Measurements from ENCODE around the gene DUSP16. TPM values are rescaled to one million over a fixed set of nuclear protein-coding genes. Genes with fewer than 3 reads are reported as not detected.
A peak's percentile ranks its signal among the peaks of the same experiment; 100 is the strongest.

The DUSP16 gene
- total RNA-seq (10 to 100 TPM; 11.1 to 17.2 (median 14.3) TPM), polyA plus RNA-seq (4.2 TPM)
- long read RNA-seq, donor 1, full-length matches to known transcripts = 1 of 12 reads
- long read RNA-seq, donor 1, partial matches to known transcripts = 1 of 12 reads
- long read RNA-seq, donor 1, other reads (novel, unspliced or antisense) = 10 of 12 reads
- long read RNA-seq, donor 2 = 0 reads
- long read RNA-seq, donor 3, full-length matches to known transcripts = 1 of 6 reads
- long read RNA-seq, donor 3, partial matches to known transcripts = 4 of 6 reads
- long read RNA-seq, donor 3, other reads (novel, unspliced or antisense) = 1 of 6 reads
- long read RNA-seq, donor 4 = 0 reads

- intact Hi-C loops (cut with DNase I) = loop anchor here (2.0 to 10.0 kb wide), 7 partner anchors 55 to 188 kb away; no protein-coding TSS in a partner anchor
- ATAC-seq (peak; percentile 98), DNase-seq (peak; percentile 93 to 97 (median 97))
- Histone ChIP-seq H3K9me3 (ENCODE audit: control insufficient read depth, low read length) (no peaks in the 10 kb centered on the region), H3K4me1 (ENCODE audit: control insufficient read depth, insufficient read depth, low read length) (peaks cover 5% of the 10 kb centered on the region), H3K27ac (ENCODE audit: low read length) (peak within 1 kb of the TSS; percentile 100), H3K27me3 (ENCODE audit: control insufficient read depth, insufficient read depth) (no peaks in the 10 kb centered on the region), H3K4me3 (ENCODE audit: low read length) (peak within 1 kb of the TSS; percentile 96)
- WGBS = under 1% methylated on average over 59 of the region's 59 CpGs
Measured at GRCh38 chr12:12562585-12563261, at the start of gene DUSP16. DUSP16 (minus strand) TSS chr12:12562863; CDS start chr12:12521098, 41,765 bp downstream.

GRCh38 chr12:12612358-12612757 is 49.7 kb upstream of the DUSP16 start:
- intact Hi-C loops (cut with DNase I) = no loop called here
- peak; percentile 30 to 53 for ATAC-seq
- WGBS = 1% methylated on average over 7 of the region's 7 CpGs
- Histone ChIP-seq H3K9me3 (ENCODE audit: control insufficient read depth, low read length) (no peaks in the 10 kb centered on the region), H3K4me1 (ENCODE audit: control insufficient read depth, insufficient read depth, low read length) (peaks cover 3% of the 10 kb centered on the region), H3K27me3 (ENCODE audit: control insufficient read depth, insufficient read depth) (no peaks in the 10 kb centered on the region), H3K27ac (ENCODE audit: low read length) (peak overlapping the region; percentile 90), H3K4me3 (ENCODE audit: low read length) (peak overlapping the region; percentile 65)
- DNase-seq = no peak

GRCh38 chr12:12611512-12612306 is 49.0 kb upstream of the DUSP16 start, which contains the start of gene CREBL2:
CREBL2 (plus strand) TSS chr12:12611876; CDS start chr12:12612173, 297 bp downstream.
- peak; percentile 97 to 99 (median 99) for DNase-seq
- H3K9me3 ChIP-seq (ENCODE audit: control insufficient read depth, low read length) = no peaks in the 10 kb centered on the region
- WGBS = under 1% methylated on average over 51 of the region's 51 CpGs
- peak; percentile 97 to 98 for ATAC-seq
- intact Hi-C loops (cut with DNase I) = no loop called here
- peaks cover 3% of the 10 kb centered on the region for H3K4me1 ChIP-seq (ENCODE audit: control insufficient read depth, insufficient read depth, low read length)
- H3K27ac ChIP-seq (ENCODE audit: low read length) = peak within 1 kb of the TSS; percentile 90
- H3K4me3 ChIP-seq (ENCODE audit: low read length) = peak within 1 kb of the TSS; percentile 65
- H3K27me3 ChIP-seq (ENCODE audit: control insufficient read depth, insufficient read depth) = no peaks in the 10 kb centered on the region

GRCh38 chr12:12610711-12611110 is 48.0 kb upstream of the DUSP16 start:
- H3K4me3 ChIP-seq (ENCODE audit: low read length) = peak overlapping the region; percentile 65
- 90% methylated on average over 4 of the region's 4 CpGs for WGBS
- intact Hi-C loops (cut with DNase I) = no loop called here

GRCh38 chr12:12609692-12610091 is 47.0 kb upstream of the DUSP16 start:
- Histone ChIP-seq H3K4me1 (ENCODE audit: control insufficient read depth, insufficient read depth, low read length) (no peaks in the 10 kb centered on the region), H3K4me3 (ENCODE audit: low read length) (no peak overlapping the region), H3K27ac (ENCODE audit: low read length) (no peak overlapping the region), H3K27me3 (ENCODE audit: control insufficient read depth, insufficient read depth) (no peaks in the 10 kb centered on the region), H3K9me3 (ENCODE audit: control insufficient read depth, low read length) (no peaks in the 10 kb centered on the region)
- DNase-seq = no peak
- WGBS = 94% methylated on average over 3 of the region's 3 CpGs
- intact Hi-C loops (cut with DNase I) = loop anchor here in 1 of 4 donors (10.0 kb wide), 1 partner anchor 715 kb away; no protein-coding TSS in a partner anchor
- ATAC-seq = no peak

More at GRCh38 chr12:12610711-12611110, 48.0 kb upstream of the DUSP16 start:
- H3K4me1 ChIP-seq (ENCODE audit: control insufficient read depth, insufficient read depth, low read length) = no peaks in the 10 kb centered on the region
- DNase-seq = no peak
- H3K9me3 ChIP-seq (ENCODE audit: control insufficient read depth, low read length) = no peaks in the 10 kb centered on the region
- H3K27me3 ChIP-seq (ENCODE audit: control insufficient read depth, insufficient read depth) = no peaks in the 10 kb centered on the region
- ATAC-seq = no peak
- H3K27ac ChIP-seq (ENCODE audit: low read length) = peak overlapping the region; percentile 71

GRCh38 chr12:12608557-12608957 is 45.9 kb upstream of the DUSP16 start:
- Histone ChIP-seq H3K9me3 (ENCODE audit: control insufficient read depth, low read length) (no peaks in the 10 kb centered on the region), H3K4me1 (ENCODE audit: control insufficient read depth, insufficient read depth, low read length) (no peaks in the 10 kb centered on the region), H3K27me3 (ENCODE audit: control insufficient read depth, insufficient read depth) (no peaks in the 10 kb centered on the region), H3K27ac (ENCODE audit: low read length) (no peak overlapping the region), H3K4me3 (ENCODE audit: low read length) (no peak overlapping the region)
- 93% methylated on average over 1 of the region's 1 CpG for WGBS
- DNase-seq = no peak
- ATAC-seq = no peak
- intact Hi-C loops (cut with DNase I) = loop anchor here in 1 of 4 donors (10.0 kb wide), 1 partner anchor 714 kb away; no protein-coding TSS in a partner anchor

GRCh38 chr12:12606781-12607589 is 44.3 kb upstream of the DUSP16 start:
- no peaks in the 10 kb centered on the region for H3K4me1 ChIP-seq (ENCODE audit: control insufficient read depth, insufficient read depth, low read length)
- intact Hi-C loops (cut with DNase I) = loop anchor here in 1 of 4 donors (10.0 kb wide), 1 partner anchor 712 kb away; no protein-coding TSS in a partner anchor
- no peak overlapping the region for H3K27ac ChIP-seq (ENCODE audit: low read length)
- WGBS = 56% methylated on average over 7 of the region's 7 CpGs
- no peaks in the 10 kb centered on the region for H3K27me3 ChIP-seq (ENCODE audit: control insufficient read depth, insufficient read depth)
- DNase-seq = no peak
- H3K4me3 ChIP-seq (ENCODE audit: low read length) = no peak overlapping the region
- ATAC-seq = no peak
- H3K9me3 ChIP-seq (ENCODE audit: control insufficient read depth, low read length) = no peaks in the 10 kb centered on the region

GRCh38 chr12:12604740-12605139 is 42.1 kb upstream of the DUSP16 start:
- no peak for ATAC-seq

GRCh38 chr12:12600659-12601058 is 38.0 kb upstream of the DUSP16 start:
- no peak for ATAC-seq
- no peak overlapping the region for H3K27ac ChIP-seq (ENCODE audit: low read length)
- intact Hi-C loops (cut with DNase I) = loop anchor here in 1 of 4 donors (10.0 kb wide), 1 partner anchor 706 kb away; no protein-coding TSS in a partner anchor

More at GRCh38 chr12:12604740-12605139, 42.1 kb upstream of the DUSP16 start:
- Histone ChIP-seq H3K4me1 (ENCODE audit: control insufficient read depth, insufficient read depth, low read length) (no peaks in the 10 kb centered on the region), H3K27ac (ENCODE audit: low read length) (no peak overlapping the region), H3K4me3 (ENCODE audit: low read length) (no peak overlapping the region), H3K27me3 (ENCODE audit: control insufficient read depth, insufficient read depth) (no peaks in the 10 kb centered on the region), H3K9me3 (ENCODE audit: control insufficient read depth, low read length) (no peaks in the 10 kb centered on the region)
- 78% methylated on average over 5 of the region's 5 CpGs for WGBS
- DNase-seq = no peak
- intact Hi-C loops (cut with DNase I) = loop anchor here in 1 of 4 donors (10.0 kb wide), 1 partner anchor 710 kb away; no protein-coding TSS in a partner anchor

More at GRCh38 chr12:12600659-12601058, 38.0 kb upstream of the DUSP16 start:
- peak in 2 of 3 donors; percentile 20 to 61 for DNase-seq
- H3K4me3 ChIP-seq (ENCODE audit: low read length) = no peak overlapping the region
- H3K4me1 ChIP-seq (ENCODE audit: control insufficient read depth, insufficient read depth, low read length) = no peaks in the 10 kb centered on the region
- WGBS = 72% methylated on average over 8 of the region's 8 CpGs
- H3K27me3 ChIP-seq (ENCODE audit: control insufficient read depth, insufficient read depth) = no peaks in the 10 kb centered on the region
- H3K9me3 ChIP-seq (ENCODE audit: control insufficient read depth, low read length) = no peaks in the 10 kb centered on the region
